H1 (cell line): ENCODE data around the gene TBX4. TPM values are rescaled to one million over a fixed set of nuclear protein-coding genes. Genes with fewer than 3 reads are reported as not detected.

Source experiments
- CTCF ChIA-PET: fragments of 300-600 bp; sonication (Branson Sonifier 250); formaldehyde crosslinking; loops from one replicate; lab custom pipeline; 2021; ENCODE audit not compliant: partially characterized antibody; lab: Charles Lee
- POLR2A ChIA-PET: fragments of 300-600 bp; sonication (Branson Sonifier 250); formaldehyde crosslinking; loops from one replicate; lab custom pipeline; 2021; ENCODE audit warnings: inconsistent platforms; ENCODE audit not compliant: partially characterized antibody; lab: Charles Lee
- DNase-seq, 2 experiments: peaks; one replicate each; pipeline versions ENCODE4 v3.0.0 to v3.0.0-alpha.2; 2010 to 2022; ENCODE audit warnings: low spot score in 2 of 2, low read depth in 1 of 2, mixed read lengths in 1 of 2
- FAIRE-seq: peaks from 2 replicates; lab custom pipeline; 2011; peaks lifted over from hg19 to GRCh38; lab: Jason Lieb, UNC
- H2AFZ ChIP-seq: 2 replicates; pipeline ENCODE4 v1.8.1; 2012; ENCODE audit warnings: low read length, inconsistent platforms
- H2AK5ac ChIP-seq: 2 replicates; pipeline ENCODE4 v1.6.1; 2013; ENCODE audit warnings: low read depth, low read length
- H2BK120ac ChIP-seq: replicated peaks from 2 replicates; pipeline ENCODE3; 2013; ENCODE audit warnings: low read depth, low read length, inconsistent platforms
- H2BK12ac ChIP-seq: 2 replicates; pipeline ENCODE4 v1.6.1; 2013; ENCODE audit warnings: low read depth, low read length
- H2BK15ac ChIP-seq: 2 replicates; pipeline ENCODE4 v1.6.1; 2013; ENCODE audit warnings: low read length
- H2BK20ac ChIP-seq: 2 replicates; pipeline ENCODE4 v1.6.1; 2013; ENCODE audit warnings: low read length
- H2BK5ac ChIP-seq: 2 replicates; pipeline ENCODE4 v1.6.1; 2013; ENCODE audit warnings: low read depth, low read length
- H3K14ac ChIP-seq: 2 replicates; pipeline ENCODE4 v1.6.1; 2013; ENCODE audit warnings: inconsistent platforms; ENCODE audit not compliant: insufficient read length
- H3K18ac ChIP-seq: 2 replicates; pipeline ENCODE4 v1.6.1; 2013; ENCODE audit warnings: low read length; ENCODE audit errors: extremely low read depth
- H3K23ac ChIP-seq: 2 replicates; pipeline ENCODE4 v1.6.1; 2013; ENCODE audit warnings: inconsistent platforms; ENCODE audit not compliant: insufficient read length
- H3K23me2 ChIP-seq: 2 replicates; pipeline ENCODE4 v1.6.1; 2013; ENCODE audit warnings: low read depth, low read length
- H3K27ac ChIP-seq: 2 replicates; pipeline ENCODE4 v1.6.1; 2011; ENCODE audit warnings: low read depth, low read length, inconsistent platforms
- H3K27me3 ChIP-seq, 4 experiments: replicated peaks in 1 of 4; 1 replicate in 1 of 4; 2 replicates in 3 of 4; pipeline versions ENCODE4 v1.6.1 to v1.8.1; 2011 to 2013; ENCODE audit warnings: low read length in 3 of 4, mild to moderate bottlenecking in 3 of 4, inconsistent platforms in 2 of 4, mixed read lengths in 2 of 4, moderate library complexity in 1 of 4; ENCODE audit not compliant: control insufficient read depth in 3 of 4, insufficient read depth in 3 of 4; ENCODE audit errors: extremely low read depth in 1 of 4
- H3K36me3 ChIP-seq, 4 experiments: 2 replicates each; pipeline versions ENCODE4 v1.6.1 to v1.8.1; 2011 to 2013; ENCODE audit warnings: mild to moderate bottlenecking in 4 of 4, low read length in 3 of 4, moderate library complexity in 2 of 4, control low read depth in 1 of 4, inconsistent platforms in 1 of 4; ENCODE audit not compliant: insufficient read depth in 4 of 4, control insufficient read depth in 2 of 4
- H3K4ac ChIP-seq: replicated peaks from 2 replicates; pipeline ENCODE3; 2013; ENCODE audit warnings: low read length, low read depth, mixed read lengths, inconsistent platforms; ENCODE audit not compliant: insufficient read length
- H3K4me1 ChIP-seq, 4 experiments: replicated peaks in 1 of 4; 1 replicate in 1 of 4; 2 replicates in 3 of 4; pipeline versions ENCODE4 v1.6.1 to v1.8.1; 2011 to 2013; ENCODE audit warnings: low read length in 3 of 4, inconsistent platforms in 2 of 4, mixed read lengths in 1 of 4; ENCODE audit not compliant: insufficient read depth in 4 of 4, control insufficient read depth in 3 of 4
- H3K4me2 ChIP-seq, 2 experiments: 2 replicates each; pipeline versions ENCODE4 v1.6.1 to v1.8.1; 2011 to 2013; ENCODE audit warnings: low read depth in 2 of 2, low read length in 2 of 2, control low read depth in 1 of 2, inconsistent platforms in 1 of 2, mild to moderate bottlenecking in 1 of 2; ENCODE audit not compliant: insufficient read depth in 1 of 2
- H3K4me3 ChIP-seq, 4 experiments: fragments of 200-600, 300-600 bp in 1 of 4; sonication (generic), shearing (Covaris generic), sonication (Bioruptor Twin) in 1 of 4; 2 replicates each; pipeline versions ENCODE4 v1.5.1 to v1.8.1; 2011 to 2016; ENCODE audit warnings: low read length in 4 of 4, low read depth in 3 of 4, control low read depth in 2 of 4, inconsistent platforms in 2 of 4, mild to moderate bottlenecking in 2 of 4, mixed read lengths in 1 of 4, moderate library complexity in 1 of 4; ENCODE audit not compliant: insufficient read depth in 2 of 4; ENCODE audit errors: extremely low read depth in 1 of 4
- H3K56ac ChIP-seq: replicated peaks from 2 replicates; pipeline ENCODE3; 2013; ENCODE audit warnings: low read depth, mild to moderate bottlenecking, mixed read lengths, low read length, inconsistent platforms; ENCODE audit not compliant: insufficient read length
- H3K79me1 ChIP-seq: 2 replicates; pipeline ENCODE4 v1.6.1; 2013; ENCODE audit warnings: low read depth, low read length, control low read depth
- H3K79me2 ChIP-seq, 2 experiments: 2 replicates each; pipeline versions ENCODE4 v1.6.1 to v1.8.1; 2012 to 2013; ENCODE audit warnings: low read length in 2 of 2, mild to moderate bottlenecking in 2 of 2, inconsistent platforms in 1 of 2; ENCODE audit not compliant: insufficient read depth in 2 of 2, control insufficient read depth in 1 of 2
- H3K9ac ChIP-seq, 4 experiments: replicated peaks in 1 of 4; 1 replicate in 1 of 4; 2 replicates in 3 of 4; pipeline versions ENCODE4 v1.6.1 to v1.8.1; 2011 to 2013; ENCODE audit warnings: low read depth in 3 of 4, low read length in 3 of 4, control low read depth in 2 of 4, mild to moderate bottlenecking in 2 of 4, moderate library complexity in 2 of 4, inconsistent platforms in 1 of 4; ENCODE audit errors: extremely low read depth in 1 of 4
- H3K9me3 ChIP-seq, 2 experiments: 2 replicates each; pipeline versions ENCODE4 v1.6.1 to v1.8.1; 2012 to 2013; ENCODE audit warnings: mild to moderate bottlenecking in 2 of 2, moderate library complexity in 2 of 2, control low read depth in 1 of 2, inconsistent platforms in 1 of 2, low read depth in 1 of 2, low read length in 1 of 2, mixed read lengths in 1 of 2; ENCODE audit not compliant: insufficient read depth in 2 of 2
- H4K20me1 ChIP-seq, 2 experiments: replicated peaks in 1 of 2; 2 replicates each; pipeline versions ENCODE3 to v1.8.1; 2011 to 2013; ENCODE audit warnings: inconsistent platforms in 2 of 2, low read length in 2 of 2, mild to moderate bottlenecking in 1 of 2; ENCODE audit not compliant: insufficient read depth in 2 of 2, control insufficient read depth in 1 of 2
- H4K5ac ChIP-seq: 2 replicates; pipeline ENCODE4 v1.6.1; 2013; ENCODE audit warnings: low read length, low read depth, mixed read lengths, inconsistent platforms; ENCODE audit not compliant: insufficient read length
- H4K8ac ChIP-seq: 2 replicates; pipeline ENCODE4 v1.8.0; 2013; ENCODE audit warnings: mild to moderate bottlenecking, moderate library complexity, low read length, inconsistent platforms; ENCODE audit not compliant: insufficient read depth; ENCODE audit errors: extremely low read depth
- H4K91ac ChIP-seq: replicated peaks from 2 replicates; pipeline ENCODE3; 2013; ENCODE audit warnings: low read length, mixed read lengths, inconsistent platforms; ENCODE audit not compliant: insufficient read length
- CBX8 ChIP-seq: fragments of 300-800, 300-1000 bp; sonication (generic); IDR thresholded peaks from 2 replicates; pipeline ENCODE4 v1.7.1; 2016; ENCODE audit warnings: low read depth, low read length, borderline replicate concordance
- FOSL1 ChIP-seq: IDR thresholded peaks from 2 replicates; pipeline ENCODE4 v1.6.1; 2011; ENCODE audit warnings: mild to moderate bottlenecking, low read depth, low read length, moderate library complexity; ENCODE audit not compliant: insufficient read depth
- JUND ChIP-seq: IDR thresholded peaks from 2 replicates; pipeline ENCODE4 v1.6.1; 2011; ENCODE audit warnings: mild to moderate bottlenecking, improper control_type of control experiment, low read length
- KDM5A ChIP-seq: fragments of 200-600 bp; IDR thresholded peaks from 2 replicates; pipeline ENCODE4 v1.7.1; 2012; ENCODE audit warnings: mild to moderate bottlenecking, low read length, inconsistent platforms, mixed read lengths
- RXRA ChIP-seq: IDR thresholded peaks from 2 replicates; pipeline ENCODE4 v1.6.1; 2011; ENCODE audit warnings: low read depth, mild to moderate bottlenecking, low read length, moderate library complexity; ENCODE audit not compliant: insufficient read depth
- SP1 ChIP-seq: IDR thresholded peaks from 2 replicates; pipeline ENCODE4 v1.6.1; 2011; ENCODE audit warnings: low read depth, low read length
- SP4 ChIP-seq: IDR thresholded peaks from 2 replicates; pipeline ENCODE4 v1.6.1; 2012; ENCODE audit warnings: low read length, inconsistent platforms
- TCF12 ChIP-seq: IDR thresholded peaks from 2 replicates; pipeline ENCODE4 v1.6.1; 2011; ENCODE audit warnings: low read depth, mild to moderate bottlenecking, low read length
- YY1 ChIP-seq: IDR thresholded peaks from 2 replicates; pipeline ENCODE4 v1.6.1; 2011; ENCODE audit warnings: low read depth, mild to moderate bottlenecking, low read length
- WGBS, 2 experiments: shearing (Covaris generic) in 1 of 2; methylation state at CpG; one replicate each; pipeline versions ENCODE4 v1.1.6 to v1.1.7; 2013 to 2015; ENCODE audit warnings: low lambda C conversion rate in 2 of 2, mixed read lengths in 2 of 2, inconsistent platforms in 1 of 2, low coverage in 1 of 2, missing lambda C conversion rate in 1 of 2; ENCODE audit not compliant: insufficient replicate concordance in 2 of 2, insufficient coverage in 1 of 2, insufficient read length in 1 of 2; ENCODE audit errors: extremely low coverage in 1 of 2, missing lambda C conversion rate in 1 of 2; 5-methylcytosine and 5-hydroxymethylcytosine counted together
- polyA plus RNA-seq, 7 experiments: library from polyadenylated mRNA; depleted of rRNA in 3 of 7; stranded (reverse) in 5 of 7; unstranded in 2 of 7; fragments of >200 nt in 5 of 7; fragments of 200-250 nt in 2 of 7; gene quantifications; 1 replicate in 5 of 7; 2 replicates in 1 of 7; 4 replicates in 1 of 7; pipeline versions ENCODE4 v1.2.1 to v1.2.3, GENCODE V29; 2011 to 2013; ENCODE audit warnings: missing spikeins in 2 of 7, mixed read lengths in 2 of 7
- total RNA-seq: library from RNA; stranded (reverse); fragmentation: NEBNext Ultra II Directional; extraction: Animal tissue kit (Norgen Biotek cat#: 25700); gene quantifications from 2 replicates; pipeline ENCODE4 v1.2.1, GENCODE V29; 2021

The TBX4 gene
- total and polyA plus RNA-seq, 2 of the 8 experiments (the other 6 are each of a cell fraction or from before 2014, with no cell fraction given), result 0.02 TPM; not detected in 1

DNA sequence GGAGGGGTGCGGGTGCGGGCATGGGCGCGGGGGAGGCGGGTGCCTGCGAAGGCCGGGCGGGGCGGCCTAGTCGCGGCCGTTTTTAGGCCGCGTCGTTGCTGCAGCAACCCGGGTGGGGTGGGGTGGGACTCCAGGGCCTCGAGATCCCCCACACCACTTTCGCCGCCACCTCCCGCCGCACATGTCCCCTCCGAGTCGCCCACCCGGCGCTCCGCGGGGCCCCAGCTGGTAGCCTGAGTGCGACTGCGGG lies 41.3 kb upstream of the TBX4 start:
- no peak overlapping the region for H3K4ac ChIP-seq
- H3K79me1 ChIP-seq, result no peaks in the 10 kb centered on the region
- H3K14ac ChIP-seq, result no peak overlapping the region
- ChIA-PET POLR2A (no interaction called here), CTCF (interaction anchor here (0.7 to 8.8 kb wide), 8 partner anchors 10 to 560 kb away, joined by 3 to 108 read pairs (median 7); partner anchors contain the start of gene TBX2)
- H2BK12ac ChIP-seq, result no peak overlapping the region
- no peak overlapping the region for H3K18ac ChIP-seq
- no peak overlapping the region for H4K8ac ChIP-seq
- H2BK120ac ChIP-seq, result no peak overlapping the region
- DNase-seq (no peak), FAIRE-seq (no peak)
- H2AK5ac ChIP-seq, result no peak overlapping the region
- H3K27me3 ChIP-seq, result peaks cover 57 to 99% (median 92%) of the 10 kb centered on the region in 4 experiments
- no peak overlapping the region for H3K9ac ChIP-seq
- H3K56ac ChIP-seq, result no peak overlapping the region
- no peak overlapping the region for H3K23ac ChIP-seq
- no peak overlapping the region for H2BK15ac ChIP-seq
- WGBS, 2 experiments, result 20% methylated on average over 1 of the region's 29 CpGs; no CpG with 5 or more reads in 1 of the 2 experiments
- no peaks in the 10 kb centered on the region; a peak in 1 of 4 replicates for H3K9me3 ChIP-seq
- peaks cover 16% of the 10 kb centered on the region for H3K23me2 ChIP-seq
- no peak overlapping the region for H4K91ac ChIP-seq
- no peak overlapping the region for H2AFZ ChIP-seq
- no peak for TF ChIP-seq KDM5A
- TF ChIP-seq CBX8, result no peak
- no peak for TF ChIP-seq FOSL1
- TF ChIP-seq TCF12, result no peak
- no peak for TF ChIP-seq RXRA
- TF ChIP-seq YY1, result no peak
- no peak for TF ChIP-seq JUND
- TF ChIP-seq SP4, result no peak
- no peak for TF ChIP-seq SP1
- no peak overlapping the region for H4K5ac ChIP-seq
- H2BK20ac ChIP-seq, result no peak overlapping the region
- peaks cover 17% of the 10 kb centered on the region in 2 experiments for H4K20me1 ChIP-seq
- H3K79me2 ChIP-seq, result no peaks in the 10 kb centered on the region
- H3K4me3 ChIP-seq, result peak overlapping the region; percentile 50 to 65 (median 58)
- H2BK5ac ChIP-seq, result no peak overlapping the region
- no peak overlapping the region for H3K27ac ChIP-seq
- peak overlapping the region; percentile 73 to 93 for H3K4me2 ChIP-seq
- H3K36me3 ChIP-seq, result peaks cover 0 to 2% (median 0%) of the 10 kb centered on the region in 4 experiments; a peak in 1 of 8 replicates
- peaks cover 0 to 20% (median 11%) of the 10 kb centered on the region in 4 experiments; a peak in 5 of 7 replicates for H3K4me1 ChIP-seq
